ENCODE measurements around the gene TMPRSS6.

The TMPRSS6 gene

DNA sequence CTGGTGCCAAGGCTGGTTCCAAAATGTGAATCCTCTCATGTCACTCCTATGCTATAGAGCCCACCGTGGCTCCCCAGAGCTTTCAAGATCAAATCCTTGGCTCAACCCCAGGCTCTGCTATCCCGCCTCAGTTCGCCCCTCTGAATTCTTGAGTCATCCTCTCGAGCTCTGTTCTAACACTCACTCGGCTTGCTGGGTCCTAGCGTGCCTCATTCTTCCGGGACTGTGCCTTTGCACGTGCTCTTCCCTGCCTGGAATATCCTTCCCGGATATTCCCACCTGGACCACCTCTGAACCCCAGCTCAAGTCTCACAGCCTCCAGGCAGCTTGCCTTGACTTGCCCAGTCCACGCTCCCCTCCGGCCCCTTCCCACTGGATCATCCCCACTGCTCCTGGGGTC lies 45.0 kb downstream of the TMPRSS6 start:
- DNase-seq (ENCODE audit: low read depth): no peak

- DNase-seq (ENCODE audit: low read depth): no peak
These were observed 45.8 kb downstream of the TMPRSS6 start for GRCh38 chr22:37063431-37064420.

DNA sequence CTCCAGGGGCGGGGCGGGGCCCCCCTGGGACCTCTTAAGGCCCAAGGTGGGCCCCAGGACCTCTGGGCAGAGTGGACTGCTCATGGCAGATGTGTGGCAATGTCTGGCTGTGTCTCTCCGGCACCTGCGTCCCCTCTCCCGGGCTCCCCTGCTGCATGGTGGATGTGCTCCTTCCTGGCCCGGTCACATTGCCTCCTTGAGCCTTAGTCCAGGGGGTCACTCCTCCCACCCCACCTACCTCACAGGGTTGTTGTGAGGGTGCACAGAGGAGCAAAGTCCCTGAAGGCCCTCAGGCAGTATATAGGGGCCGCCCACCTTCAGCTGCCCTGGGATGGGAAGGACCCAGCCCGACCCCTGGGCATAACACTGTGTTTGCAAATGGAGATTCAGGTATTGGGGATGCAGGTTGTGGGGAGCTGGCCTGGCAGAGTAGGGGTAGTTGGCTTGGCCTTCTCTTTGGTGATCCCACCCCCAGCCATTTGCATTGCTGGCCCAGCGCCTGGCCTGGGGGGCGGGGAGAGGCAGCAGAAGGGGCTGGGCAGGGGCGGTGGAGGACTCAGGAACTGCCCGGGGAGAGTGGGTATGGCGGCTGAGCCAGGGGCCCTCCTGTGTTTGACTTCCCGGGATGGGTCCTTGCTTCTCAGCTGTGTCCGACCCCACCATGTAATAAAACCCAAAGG lies 46.7 kb downstream of the TMPRSS6 start:
- DNase-seq (ENCODE audit: low read depth): no peak

DNA sequence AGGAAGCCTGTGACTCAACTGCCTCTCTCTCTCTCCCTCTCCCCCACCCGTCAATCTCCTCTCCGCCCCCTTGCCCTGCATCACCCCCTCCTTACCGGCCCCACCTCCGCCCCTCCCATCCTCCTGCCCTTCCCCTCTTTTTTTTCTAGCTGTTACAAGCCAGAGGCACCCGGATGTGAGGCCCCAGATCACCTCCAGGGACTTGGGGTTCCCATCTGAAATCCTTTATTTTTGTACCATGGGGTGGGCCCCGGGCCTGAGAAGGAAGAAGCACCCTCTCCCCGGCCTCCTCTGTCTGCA lies 47.2 kb downstream of the TMPRSS6 start:
- no peak for DNase-seq (ENCODE audit: low read depth)

GRCh38 chr22:37061611-37062375 lies 47.7 kb downstream of the TMPRSS6 start:
- no peak for DNase-seq (ENCODE audit: low read depth)

DNA sequence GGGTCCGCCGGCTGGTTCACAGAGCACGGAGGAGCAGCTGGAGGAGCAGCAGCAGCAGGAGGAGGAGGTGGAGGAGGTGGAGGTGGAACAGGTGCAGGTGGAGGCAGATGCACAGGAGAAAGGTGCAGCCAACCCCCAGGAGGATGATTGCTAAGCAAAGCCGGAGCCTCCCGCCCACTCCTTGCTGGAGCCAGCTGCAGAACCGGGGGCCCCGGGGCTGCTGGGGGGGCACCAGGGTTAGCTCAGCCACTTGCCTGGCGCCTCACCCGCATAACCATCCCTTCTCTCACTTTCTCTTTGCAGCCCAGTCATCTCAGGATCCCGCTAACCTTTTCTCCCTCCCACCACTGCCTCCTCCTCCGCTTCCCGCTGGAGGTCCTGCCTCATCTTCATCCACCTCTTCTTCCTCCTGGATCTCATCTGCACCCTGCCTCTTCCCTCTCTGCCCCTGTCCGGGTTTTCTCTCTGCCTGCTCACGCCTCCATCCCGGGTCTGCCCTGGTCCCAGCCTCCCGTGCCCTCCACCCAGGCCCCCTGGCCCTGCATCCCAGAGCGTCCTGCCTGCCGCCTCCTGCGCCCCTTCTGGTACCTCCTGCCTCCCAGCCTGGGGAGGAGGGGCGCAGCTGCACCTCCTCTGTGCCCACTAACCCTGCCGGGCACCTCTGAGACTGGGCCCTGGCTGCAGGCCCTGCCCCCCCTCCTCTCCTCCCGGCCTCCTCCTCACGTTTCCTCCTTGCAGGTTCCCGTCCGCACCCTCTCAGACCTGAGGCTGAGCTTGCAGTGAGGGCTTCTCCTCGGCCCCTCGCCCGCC lies 48.5 kb downstream of the TMPRSS6 start:
- DNase-seq (ENCODE audit: low read depth): no peak

DNA sequence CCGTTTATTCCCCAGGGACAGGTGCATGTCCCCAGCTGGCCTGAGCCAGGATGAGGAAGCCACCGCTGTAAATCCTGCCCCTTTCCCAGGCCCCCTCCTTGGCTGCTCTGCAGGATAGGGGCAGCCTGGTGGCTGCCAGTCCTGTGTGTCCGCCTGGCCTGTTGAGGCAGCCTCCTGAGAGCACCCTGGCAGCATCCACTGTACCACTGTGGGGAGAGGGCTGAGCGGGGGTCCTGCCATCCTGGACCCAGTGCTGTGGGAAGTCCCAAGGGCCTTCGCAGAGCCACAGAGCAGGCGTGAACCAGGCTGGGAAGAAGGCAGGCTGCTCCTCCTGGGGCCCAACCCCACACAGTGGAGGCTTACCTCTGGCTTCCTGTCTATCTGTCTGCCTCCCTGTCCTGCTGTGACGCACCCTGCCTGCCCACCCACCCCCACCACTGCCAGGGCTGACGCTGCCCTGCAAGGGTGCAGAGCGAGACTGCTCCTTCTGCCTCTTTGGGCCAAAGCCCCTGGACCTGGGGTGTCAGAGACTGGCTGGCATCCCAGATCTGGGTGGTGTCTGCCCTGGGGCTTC lies 49.5 kb downstream of the TMPRSS6 start:
- no peak for DNase-seq (ENCODE audit: low read depth)

DNA sequence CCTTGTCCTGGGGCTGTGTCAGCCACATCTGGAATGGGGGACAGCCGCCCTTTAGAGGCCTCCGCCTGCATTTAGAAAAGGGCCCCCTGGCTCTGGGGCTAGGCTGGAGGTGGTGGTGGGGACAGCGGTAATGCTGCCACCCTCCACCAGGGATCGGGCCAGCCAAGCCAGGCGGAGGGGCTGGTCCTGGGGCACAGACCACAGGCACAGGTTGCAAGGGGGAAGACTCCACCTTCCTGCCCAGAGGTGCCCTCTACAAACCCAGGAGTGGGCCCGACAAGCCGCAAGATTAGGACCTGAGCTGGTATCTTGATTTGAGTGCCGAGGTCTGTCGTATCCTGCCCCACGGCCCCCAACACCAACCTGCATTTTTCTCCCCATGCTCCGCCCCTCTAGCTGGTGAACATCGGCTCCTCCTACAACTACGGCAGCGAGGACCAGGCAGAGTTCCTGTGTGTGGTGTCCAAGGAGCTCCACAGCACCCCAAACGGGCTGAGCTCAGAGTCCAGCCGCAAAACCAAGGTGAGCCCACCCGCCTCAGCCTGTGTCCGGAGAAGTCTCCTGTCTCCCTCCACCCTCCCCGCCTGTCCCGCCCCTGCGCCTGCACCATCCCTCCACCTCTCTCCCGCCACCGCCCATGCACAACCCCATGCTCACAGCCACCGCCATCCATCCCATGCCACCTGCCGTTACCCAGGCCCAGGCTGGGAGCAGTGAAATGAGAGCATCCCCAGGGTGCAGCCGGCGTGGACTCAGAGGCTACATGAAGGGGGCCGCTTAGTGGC lies 50.4 kb downstream of the TMPRSS6 start:
- no peak for DNase-seq (ENCODE audit: low read depth)

DNA sequence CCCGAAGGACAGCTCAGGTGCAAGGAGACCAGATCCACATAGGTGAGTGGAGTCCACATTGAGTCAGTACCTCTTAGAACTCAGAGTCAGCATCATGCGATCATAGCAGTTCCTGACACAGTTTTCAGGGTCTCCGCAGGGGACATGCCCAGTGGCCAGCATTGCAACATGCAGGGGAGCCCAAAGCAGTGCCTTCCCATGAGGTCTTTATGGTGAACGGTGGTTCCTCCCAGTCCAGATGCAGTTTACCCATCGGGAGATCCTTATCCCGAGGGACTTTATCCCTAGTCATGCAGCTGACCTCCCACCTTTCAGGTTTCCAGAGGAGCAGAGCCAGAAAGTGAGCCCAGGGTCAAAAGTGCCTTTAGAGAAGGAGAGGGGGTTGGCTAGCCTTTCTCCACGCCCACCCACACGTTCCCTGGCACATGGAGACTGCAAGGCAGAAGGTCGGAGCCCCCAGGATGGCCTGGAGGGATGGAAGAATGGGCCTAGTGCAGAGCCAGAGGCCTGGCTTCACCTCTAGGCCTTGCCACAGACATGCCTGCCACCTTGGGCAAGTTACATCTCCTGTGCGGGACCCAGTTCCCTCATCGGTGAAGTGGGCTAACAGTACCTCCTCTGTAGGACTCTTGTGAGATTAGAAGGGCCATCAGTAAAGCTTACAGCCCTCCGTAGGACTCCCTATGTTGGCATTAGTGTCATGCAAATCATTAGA lies 51.6 kb downstream of the TMPRSS6 start:
- no peak for DNase-seq (ENCODE audit: low read depth)

- DNase-seq (ENCODE audit: low read depth): no peak
These were observed 52.3 kb downstream of the TMPRSS6 start for GRCh38 chr22:37057226-37057625.

DNA sequence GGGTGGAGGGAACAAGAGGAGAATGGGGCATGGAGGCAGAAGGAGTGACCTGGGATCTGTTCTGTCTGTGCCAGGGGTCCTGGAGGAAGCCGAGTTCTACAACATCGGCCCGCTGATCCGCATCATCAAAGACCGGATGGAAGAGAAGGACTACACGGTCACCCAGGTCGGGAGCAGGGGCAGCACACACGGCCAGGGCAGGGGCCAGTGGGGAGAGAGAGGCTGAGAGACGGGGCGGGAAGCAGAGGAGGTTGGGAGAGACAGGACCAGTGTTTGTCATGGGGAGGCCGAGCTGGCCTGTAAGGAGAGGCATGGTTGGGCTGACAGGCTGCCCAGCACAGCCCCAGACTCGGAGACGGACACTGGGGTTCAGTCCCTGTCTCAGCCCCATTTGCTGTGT lies 53.3 kb downstream of the TMPRSS6 start:
- no peak for DNase-seq (ENCODE audit: low read depth)

DNA sequence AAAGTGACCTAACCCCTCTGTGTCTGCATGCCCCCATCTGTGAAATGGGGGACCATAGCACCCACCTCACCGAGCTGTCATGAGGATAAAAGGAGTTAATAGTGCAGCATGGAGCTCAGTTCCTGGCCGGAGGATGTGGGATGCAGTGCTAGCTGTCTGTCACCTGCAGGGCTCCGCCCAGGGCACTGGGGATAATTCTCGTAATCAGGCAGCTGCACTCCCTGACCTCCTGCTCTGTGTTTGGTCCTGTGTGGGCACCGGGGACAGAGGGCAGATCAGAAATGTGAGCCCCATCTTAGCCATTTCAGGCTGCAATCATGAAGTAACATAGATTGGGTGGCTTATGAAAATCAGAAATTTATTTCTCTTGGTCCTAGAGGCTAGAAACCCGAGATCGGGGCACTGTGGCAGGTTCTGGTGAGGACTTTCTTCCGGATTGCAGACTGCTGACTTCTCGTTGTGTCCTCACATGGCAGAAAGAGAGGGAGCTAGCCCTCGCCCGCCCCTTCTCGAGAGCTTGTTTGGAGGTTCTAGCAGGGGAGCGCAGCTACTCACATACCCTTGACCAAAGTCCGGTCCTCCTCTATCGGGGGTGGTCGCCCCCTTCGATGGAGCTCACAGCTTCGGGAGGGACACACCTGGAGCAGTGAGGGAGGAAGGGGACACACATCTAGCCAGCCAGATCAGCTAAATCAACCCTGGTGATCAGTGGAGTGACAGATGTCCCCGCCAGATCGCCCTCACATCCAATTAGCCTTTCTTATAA lies 54.7 kb downstream of the TMPRSS6 start:
- DNase-seq (ENCODE audit: low read depth): no peak

GRCh38 chr22:37054056-37054395 lies 55.5 kb downstream of the TMPRSS6 start:
- DNase-seq (ENCODE audit: low read depth): no peak

DNA sequence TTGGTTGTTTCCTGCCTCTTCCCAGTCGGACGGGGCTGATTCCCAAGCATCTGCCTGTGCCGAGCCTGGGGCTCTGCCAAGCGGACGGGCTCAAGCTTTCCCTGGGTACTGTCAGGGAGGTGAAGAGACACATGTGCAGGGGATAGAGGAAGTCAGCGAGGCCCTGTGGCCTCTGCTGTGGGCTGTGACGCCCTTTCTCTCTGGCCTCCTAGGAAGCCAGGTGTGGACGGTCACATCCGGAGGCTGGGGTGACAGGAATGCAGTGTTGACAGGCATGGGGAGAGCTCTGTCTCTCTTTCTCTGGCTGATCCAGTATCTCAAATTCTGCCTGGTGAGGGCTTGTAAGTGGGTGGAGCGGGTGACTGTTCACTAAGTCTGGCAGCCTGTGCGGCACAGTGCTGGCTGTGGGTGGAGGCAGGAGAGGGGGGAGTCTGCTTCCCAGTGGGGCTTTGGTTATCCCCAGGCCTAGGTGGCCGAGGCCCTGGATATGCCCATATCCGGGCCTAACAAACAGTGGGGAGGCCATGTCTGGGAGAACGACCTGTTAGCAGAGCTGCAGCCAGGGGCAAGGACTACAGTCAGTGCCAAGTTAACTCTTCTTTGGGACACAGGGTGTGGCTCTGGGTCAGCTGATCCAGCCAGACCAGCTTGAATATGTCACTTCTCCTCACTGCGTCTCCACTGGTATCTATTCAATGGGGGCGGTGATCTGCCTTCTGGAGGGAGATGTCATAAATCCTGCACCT lies 56.0 kb downstream of the TMPRSS6 start:
- DNase-seq (ENCODE audit: low read depth): no peak

- DNase-seq (ENCODE audit: low read depth): no peak
These were observed 56.9 kb downstream of the TMPRSS6 start for GRCh38 chr22:37052386-37053309.

DNA sequence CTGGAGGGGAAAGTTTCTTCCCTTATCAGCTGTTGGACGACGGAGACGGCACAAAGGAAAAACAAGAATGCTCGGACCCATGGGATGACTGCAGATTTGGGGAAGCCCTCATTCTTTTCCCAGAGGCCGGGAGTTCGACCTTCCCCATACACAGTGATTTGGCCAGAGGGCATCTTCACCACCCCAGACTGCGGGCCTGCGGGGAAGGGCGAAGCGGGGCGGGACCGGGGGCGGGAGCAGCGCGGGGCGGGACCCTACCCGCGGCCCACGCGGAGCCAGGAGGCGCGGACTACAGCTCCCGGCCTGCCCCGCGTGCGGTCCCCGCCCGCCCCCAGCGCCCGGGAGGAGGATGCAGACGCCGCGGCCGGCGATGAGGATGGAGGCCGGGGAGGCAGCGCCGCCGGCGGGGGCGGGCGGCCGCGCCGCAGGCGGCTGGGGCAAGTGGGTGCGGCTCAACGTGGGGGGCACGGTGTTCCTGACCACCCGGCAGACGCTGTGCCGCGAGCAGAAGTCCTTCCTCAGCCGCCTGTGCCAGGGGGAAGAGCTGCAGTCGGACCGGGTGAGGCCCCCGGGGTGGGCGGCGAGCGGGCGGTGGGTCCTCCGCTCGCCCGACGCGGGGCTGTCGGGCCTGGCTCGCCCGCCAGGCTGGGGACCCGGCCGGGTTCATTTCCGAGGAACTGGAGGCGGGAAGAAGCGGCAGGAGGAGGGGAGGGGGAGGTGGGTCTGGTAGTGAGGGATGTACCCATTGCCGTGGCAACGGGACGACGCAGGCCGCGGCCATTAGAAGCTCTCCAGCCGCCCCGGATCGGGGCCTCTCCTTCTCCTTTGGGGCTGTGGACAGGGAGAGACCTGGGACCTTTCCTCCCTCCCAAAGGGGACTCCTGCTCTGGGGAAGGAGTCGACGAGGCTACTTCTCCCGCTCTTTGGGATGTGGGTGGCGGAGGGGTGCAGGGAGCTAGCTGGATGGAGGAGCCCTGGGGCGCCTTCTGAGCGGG lies 57.8 kb downstream of the TMPRSS6 start, which contains the start of gene KCTD17:
Gene KCTD17 (plus strand): TSS at position 352 of the 995 bp plus-strand sequence. CDS start 19 bp downstream, at position 371.
- DNase-seq (ENCODE audit: low read depth): peak; percentile 38
